Activated T-helper 2 cell treated with anti-CD3 and anti-CD28 coated beads, Interferon-gamma antibody, Interleukin-2, Interleukin-4, amounts not matched to agents 10 μg/mL and 5 μg/mL and 100 μg/mL, durations not matched to agents 14 hours and 24 hours and 36 hours (primary cell): ENCODE measurements around the gene CDH13. TPM values are rescaled to one million over a fixed set of nuclear protein-coding genes. Genes with fewer than 3 reads are reported as not detected.

ENCODE experiments used
- DNase-seq: peaks from one replicate; pipeline ENCODE4 v3.0.0; 2021; ENCODE audit warnings: low spot score
- H3K27ac Mint-ChIP-seq: one replicate; pipeline ENCODE4 v1.8.0; 2021; ENCODE audit warnings: mixed read lengths
- H3K27me3 Mint-ChIP-seq: one replicate; pipeline ENCODE4 v1.8.0; 2021; ENCODE audit warnings: low read depth, mixed read lengths
- H3K36me3 Mint-ChIP-seq: one replicate; pipeline ENCODE4 v1.8.0; 2021; ENCODE audit warnings: low read depth, mixed read lengths
- H3K4me1 Mint-ChIP-seq: one replicate; pipeline ENCODE4 v1.8.0; 2021; ENCODE audit warnings: low read depth, mixed read lengths
- H3K4me3 Mint-ChIP-seq: one replicate; pipeline ENCODE4 v1.8.0; 2021; ENCODE audit warnings: low read depth, mild to moderate bottlenecking, moderate library complexity, mixed read lengths
- H3K9me3 Mint-ChIP-seq: one replicate; pipeline ENCODE4 v1.8.0; 2021; ENCODE audit warnings: mixed read lengths
- intact Hi-C: fragments of 100-400 bp; cut with micrococcal nuclease; formaldehyde crosslinking; loops from one replicate; pipeline ENCODE4 v1.15.1; 2023
- total RNA-seq: library from RNA; stranded (reverse); gene quantifications from 2 replicates; pipeline ENCODE4 v1.2.3, GENCODE V29; 2022

Gene CDH13
- total RNA-seq, 1 donor from 2014 or later, result not detected

- intact Hi-C loops, result no loop called here
- H3K4me3 Mint-ChIP-seq, result no peak overlapping the region
- H3K9me3 Mint-ChIP-seq, result no peaks in the 10 kb centered on the region
- no peaks in the 10 kb centered on the region for H3K4me1 Mint-ChIP-seq
- DNase-seq, result no peak
- no peaks in the 10 kb centered on the region for H3K27me3 Mint-ChIP-seq
- H3K36me3 Mint-ChIP-seq, result no peaks in the 10 kb centered on the region
- no peak overlapping the region for H3K27ac Mint-ChIP-seq
Measured at GRCh38 chr16:83599789-83600462, 973.2 kb downstream of the CDH13 start.

DNA sequence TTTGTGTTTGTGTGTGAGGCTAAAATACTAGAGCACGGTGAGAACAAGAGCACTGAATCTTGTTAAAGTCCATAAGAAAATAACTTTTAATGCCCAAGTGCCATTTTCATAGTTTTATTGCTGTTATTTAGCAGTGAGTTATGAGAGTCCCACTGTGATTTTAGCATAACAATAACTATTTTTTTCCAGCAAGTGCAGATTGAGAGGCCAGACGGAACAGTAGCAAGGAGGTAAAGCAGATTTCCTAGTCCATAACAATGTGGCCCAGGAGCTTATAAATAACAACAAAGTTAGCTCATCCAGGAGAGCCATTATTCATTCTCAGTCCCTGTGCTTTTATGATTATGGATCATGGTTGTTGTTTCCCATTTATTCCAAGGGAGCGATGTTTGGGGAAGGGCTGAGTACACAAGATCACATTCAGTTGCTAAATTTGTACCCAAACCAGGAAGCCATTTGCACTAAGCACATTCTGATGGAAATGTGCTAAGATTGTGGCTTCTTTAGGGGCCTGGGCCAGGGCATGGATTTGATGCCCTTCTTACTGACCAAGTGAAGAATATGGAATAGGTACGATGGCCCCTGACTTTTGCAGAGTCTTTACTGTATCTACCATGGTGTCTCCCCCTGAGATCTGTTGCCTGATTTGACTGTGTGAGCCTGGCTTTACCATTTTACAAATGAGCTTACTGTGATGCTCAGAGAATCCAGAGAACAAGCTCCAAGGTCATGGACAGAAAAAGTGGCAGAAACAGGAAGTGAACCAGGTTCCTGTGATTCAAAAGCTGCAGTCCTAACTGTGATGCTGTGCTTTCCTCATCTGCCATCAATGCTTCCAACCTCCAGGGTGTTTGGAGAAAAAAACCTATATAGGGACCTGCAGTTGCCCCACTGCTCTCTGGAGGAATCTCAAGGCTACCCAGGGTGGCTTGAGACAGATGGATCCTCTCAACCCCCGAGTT lies 976.3 kb downstream of the CDH13 start:
- DNase-seq, result no peak
- intact Hi-C loops, result no loop called here
- no peaks in the 10 kb centered on the region for H3K9me3 Mint-ChIP-seq

GRCh38 chr16:83603723-83604570 lies 977.2 kb downstream of the CDH13 start:
- no peaks in the 10 kb centered on the region for H3K36me3 Mint-ChIP-seq
- H3K27me3 Mint-ChIP-seq, result no peaks in the 10 kb centered on the region
- no peak overlapping the region for H3K27ac Mint-ChIP-seq
- intact Hi-C loops, result no loop called here
- H3K4me1 Mint-ChIP-seq, result no peaks in the 10 kb centered on the region
- H3K4me3 Mint-ChIP-seq, result no peak overlapping the region
- H3K9me3 Mint-ChIP-seq, result no peaks in the 10 kb centered on the region
- DNase-seq, result no peak

More for the DNA sequence above, 976.3 kb downstream of the CDH13 start:
- no peaks in the 10 kb centered on the region for H3K36me3 Mint-ChIP-seq
- no peaks in the 10 kb centered on the region for H3K27me3 Mint-ChIP-seq
- no peak overlapping the region for H3K4me3 Mint-ChIP-seq
- H3K27ac Mint-ChIP-seq, result no peak overlapping the region
- no peaks in the 10 kb centered on the region for H3K4me1 Mint-ChIP-seq

- no peak overlapping the region for H3K27ac Mint-ChIP-seq
- intact Hi-C loops, result no loop called here
- no peak overlapping the region for H3K4me3 Mint-ChIP-seq
Measured at GRCh38 chr16:83606486-83607030, 979.8 kb downstream of the CDH13 start.

DNA sequence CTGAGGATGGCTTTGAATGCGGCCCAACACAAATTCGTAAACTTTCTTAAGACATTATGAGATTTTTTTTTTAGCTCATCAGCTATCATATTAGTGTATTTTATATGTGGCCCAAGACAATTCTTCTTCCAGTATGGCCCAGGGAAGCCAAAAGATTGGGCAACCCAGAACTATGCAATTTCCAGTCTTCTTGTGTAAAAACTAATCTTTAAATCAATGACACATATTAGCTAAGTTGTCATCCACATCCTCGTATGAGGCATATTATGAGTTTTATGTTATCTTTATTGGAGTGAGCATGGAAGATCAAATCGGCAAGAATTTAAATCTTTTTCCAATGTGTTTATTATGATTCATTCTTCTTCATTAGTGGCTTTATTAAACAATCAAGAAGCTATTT lies 982.4 kb downstream of the CDH13 start:
- no peak overlapping the region for H3K4me3 Mint-ChIP-seq
- no peak for DNase-seq
- H3K27ac Mint-ChIP-seq, result no peak overlapping the region
- H3K9me3 Mint-ChIP-seq, result no peaks in the 10 kb centered on the region
- H3K27me3 Mint-ChIP-seq, result no peaks in the 10 kb centered on the region
- H3K4me1 Mint-ChIP-seq, result no peaks in the 10 kb centered on the region
- H3K36me3 Mint-ChIP-seq, result no peaks in the 10 kb centered on the region
- intact Hi-C loops, result no loop called here

More at GRCh38 chr16:83606486-83607030, 979.8 kb downstream of the CDH13 start:
- H3K9me3 Mint-ChIP-seq, result no peaks in the 10 kb centered on the region
- no peaks in the 10 kb centered on the region for H3K27me3 Mint-ChIP-seq
- H3K36me3 Mint-ChIP-seq, result no peaks in the 10 kb centered on the region
- no peak for DNase-seq
- H3K4me1 Mint-ChIP-seq, result no peaks in the 10 kb centered on the region

DNA sequence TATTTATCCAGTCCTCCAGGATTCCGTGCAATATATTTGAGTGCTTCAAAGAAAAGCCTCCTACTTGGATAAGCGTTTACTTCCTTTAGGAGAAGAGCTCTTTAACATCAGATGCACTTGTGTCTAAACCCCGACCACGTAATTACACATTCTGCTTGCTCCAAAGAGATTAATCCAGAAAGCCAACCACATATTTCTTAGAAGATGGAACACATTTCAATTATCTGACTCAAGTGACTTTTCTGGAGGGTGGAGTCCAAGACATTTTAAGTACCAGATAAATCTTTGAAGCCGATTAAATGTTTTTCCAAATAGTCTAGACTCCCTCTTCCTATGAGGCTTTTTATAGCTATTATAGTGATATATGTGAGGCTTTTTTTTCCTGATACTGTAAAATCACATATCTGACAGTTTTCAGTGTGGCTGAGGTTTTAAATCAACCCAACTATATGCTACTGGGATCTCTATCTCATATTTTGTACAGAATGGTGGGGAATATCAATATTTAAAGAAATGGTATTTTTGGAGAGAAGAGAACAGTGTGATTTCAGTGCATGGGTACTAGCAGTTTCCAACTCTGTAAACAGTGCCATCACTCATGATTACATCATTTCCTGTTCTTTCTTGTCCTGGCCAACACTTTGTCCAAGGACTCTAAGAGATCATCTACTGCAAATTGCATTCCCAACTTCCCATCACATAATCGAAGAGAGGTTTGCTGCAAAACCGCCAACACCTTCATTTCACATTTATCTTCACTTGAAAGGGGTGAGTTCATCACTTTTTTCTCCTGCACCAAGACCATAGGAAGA lies 988.6 kb downstream of the CDH13 start:
- H3K4me3 Mint-ChIP-seq, result no peak overlapping the region

DNA sequence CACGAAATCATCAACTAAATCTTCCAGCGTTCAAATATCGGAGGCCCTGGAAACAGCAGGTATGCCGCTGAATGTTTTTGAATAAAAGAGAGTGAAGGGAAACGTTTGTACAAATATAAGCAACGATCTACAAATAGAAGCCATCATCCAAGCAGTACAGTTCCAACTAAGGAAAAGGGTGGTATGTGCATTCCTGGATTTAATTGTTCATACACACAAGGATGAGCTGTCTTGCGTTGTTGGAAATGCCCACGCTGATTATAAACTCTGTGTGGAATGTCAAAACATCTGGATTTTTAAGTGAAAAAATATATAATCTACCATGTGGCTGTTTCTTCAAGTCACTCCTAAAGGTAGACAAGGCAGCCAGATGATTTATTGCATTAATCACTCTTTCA lies 989.2 kb downstream of the CDH13 start:
- DNase-seq, result no peak
- intact Hi-C loops, result no loop called here
- Mint-ChIP-seq H3K9me3 (no peaks in the 10 kb centered on the region), H3K27me3 (no peaks in the 10 kb centered on the region), H3K4me3 (no peak overlapping the region), H3K27ac (no peak overlapping the region), H3K4me1 (no peaks in the 10 kb centered on the region), H3K36me3 (no peaks in the 10 kb centered on the region)

More for the DNA sequence above, 988.6 kb downstream of the CDH13 start:
- Mint-ChIP-seq H3K27ac (no peak overlapping the region), H3K27me3 (no peaks in the 10 kb centered on the region), H3K4me1 (no peaks in the 10 kb centered on the region), H3K36me3 (no peaks in the 10 kb centered on the region), H3K9me3 (no peaks in the 10 kb centered on the region)
- no peak for DNase-seq
- intact Hi-C loops, result no loop called here

GRCh38 chr16:83619381-83620150 lies 992.8 kb downstream of the CDH13 start:
- no peaks in the 10 kb centered on the region for H3K9me3 Mint-ChIP-seq
- no peak for DNase-seq
- no peaks in the 10 kb centered on the region for H3K27me3 Mint-ChIP-seq
- no peaks in the 10 kb centered on the region for H3K36me3 Mint-ChIP-seq
- no peak overlapping the region for H3K4me3 Mint-ChIP-seq
- no peaks in the 10 kb centered on the region for H3K4me1 Mint-ChIP-seq
- intact Hi-C loops, result no loop called here
- no peak overlapping the region for H3K27ac Mint-ChIP-seq

DNA sequence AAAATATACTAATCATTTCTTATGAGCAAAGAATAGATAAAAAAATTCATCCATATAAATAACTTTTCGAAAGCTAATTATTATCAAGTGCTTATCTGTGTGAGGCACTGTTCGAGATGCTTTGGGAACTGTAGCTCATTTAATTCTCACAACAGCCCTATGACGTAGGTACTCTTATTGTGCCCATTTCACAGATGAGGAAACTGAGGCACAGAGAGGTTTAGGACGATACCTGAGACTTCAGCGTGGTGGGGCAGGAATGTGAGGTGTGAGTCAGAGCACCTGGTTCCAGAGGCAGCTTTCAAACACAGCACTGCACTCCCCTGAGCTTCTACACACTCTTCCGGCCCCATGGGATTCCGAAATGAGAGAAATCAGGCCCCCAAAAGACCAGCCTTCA lies 995.2 kb downstream of the CDH13 start:
- H3K9me3 Mint-ChIP-seq, result no peaks in the 10 kb centered on the region
- intact Hi-C loops, result no loop called here
- H3K4me1 Mint-ChIP-seq, result no peaks in the 10 kb centered on the region
- no peak overlapping the region for H3K27ac Mint-ChIP-seq
- H3K4me3 Mint-ChIP-seq, result no peak overlapping the region
- no peaks in the 10 kb centered on the region for H3K27me3 Mint-ChIP-seq
- H3K36me3 Mint-ChIP-seq, result no peaks in the 10 kb centered on the region
- no peak for DNase-seq

- intact Hi-C loops, result no loop called here
- Mint-ChIP-seq H3K9me3 (no peaks in the 10 kb centered on the region), H3K27me3 (no peaks in the 10 kb centered on the region), H3K27ac (no peak overlapping the region), H3K4me1 (no peaks in the 10 kb centered on the region), H3K4me3 (no peak overlapping the region), H3K36me3 (no peaks in the 10 kb centered on the region)
- no peak for DNase-seq
Measured at GRCh38 chr16:83623091-83623730, 996.4 kb downstream of the CDH13 start.

DNA sequence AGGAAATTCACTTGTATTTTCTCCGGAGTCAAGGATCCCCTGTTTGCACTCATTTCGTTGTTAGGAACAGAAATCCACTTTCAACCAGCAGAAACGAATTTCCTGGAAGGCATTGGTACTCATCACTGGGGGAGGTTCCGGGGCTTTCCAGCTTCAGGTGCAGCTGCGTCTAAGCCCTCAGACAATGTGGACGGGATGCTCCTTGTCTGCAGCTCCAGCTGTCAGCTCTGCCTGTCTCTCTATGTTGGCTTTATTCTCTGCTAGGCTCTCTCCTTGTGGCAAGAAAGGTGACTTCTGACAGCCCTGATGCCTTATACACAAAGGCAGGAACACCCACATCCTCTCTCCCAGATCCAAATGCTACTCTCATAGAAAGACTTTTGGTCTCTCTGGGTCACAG lies 997.1 kb downstream of the CDH13 start:
- no peaks in the 10 kb centered on the region for H3K4me1 Mint-ChIP-seq
- no peaks in the 10 kb centered on the region for H3K36me3 Mint-ChIP-seq
- no peak overlapping the region for H3K4me3 Mint-ChIP-seq
- no peaks in the 10 kb centered on the region for H3K27me3 Mint-ChIP-seq
- DNase-seq, result no peak
- H3K9me3 Mint-ChIP-seq, result no peaks in the 10 kb centered on the region
- H3K27ac Mint-ChIP-seq, result no peak overlapping the region
- intact Hi-C loops, result no loop called here
